Pancreas (tissue), 10 donors: Measurements from ENCODE around the gene PAMR1. TPM values are rescaled to one million over a fixed set of nuclear protein-coding genes. Genes with fewer than 3 reads are reported as not detected.

ENCODE experiments used
- ATAC-seq, 4 donors: fragments of 200-7000 bp; cut with Tn5 transposase; one replicate each; pipeline versions ENCODE4 v1.8.0 to v1.9.1; 2020; ENCODE audit warnings: mild to moderate bottlenecking in 4 of 4, moderate library complexity in 4 of 4
- DNase-seq, 6 donors: peaks; one replicate each; pipeline ENCODE4 v3.0.0-alpha.2; 2020
- FAIRE-seq: peaks from 2 replicates; lab custom pipeline; 2012; peaks lifted over from hg19 to GRCh38; lab: Jason Lieb, UNC
- H3K27ac ChIP-seq, 4 donors: fragments of 200-600 bp; sonication (generic); 1 replicate in 3 of 4; 2 replicates in 1 of 4; pipeline versions ENCODE4 v1.5.0 to v1.8.0; 2020
- H3K27me3 ChIP-seq, 4 donors: fragments of 200-600 bp; one replicate each; pipeline ENCODE4 v1.8.0; 2021
- H3K36me3 ChIP-seq, 3 donors: fragments of 200-600 bp; sonication (generic) in 1 of 3; one replicate each; pipeline versions ENCODE4 v1.5.0 to v1.8.0; 2020 to 2021
- H3K4me1 ChIP-seq, 3 donors: fragments of 200-600 bp; one replicate each; pipeline ENCODE4 v1.8.0; 2021
- H3K4me3 ChIP-seq, 4 donors: fragments of 200-600 bp; sonication (generic) in 2 of 4; one replicate each; pipeline versions ENCODE4 v1.5.0 to v1.8.0; 2020 to 2021
- H3K9me3 ChIP-seq, 4 donors: fragments of 200-600 bp; one replicate each; pipeline ENCODE4 v1.8.0; 2021
- CTCF ChIP-seq, 4 donors: fragments of 200-600 bp; sonication (generic) in 3 of 4; IDR thresholded peaks; one replicate each; pipeline versions ENCODE4 v1.5.0 to v1.8.0; 2021; ENCODE audit warnings: antibody characterized with exemption in 4 of 4
- WGBS, 2 donors: extraction: QIAGEN DNeasy Blood & Tissue Kit; methylation state at CpG; one replicate each; pipeline ENCODE4 v1.1.7; 2013; 5-methylcytosine and 5-hydroxymethylcytosine counted together
- intact Hi-C, 3 donors: fragments of 100-400 bp; cut with DNase I; formaldehyde crosslinking; loops; one replicate each; pipeline versions ENCODE4 v1.11.1 to v1.14.2; 2022
- polyA plus RNA-seq, 2 donors: library from polyadenylated mRNA; stranded (reverse); fragments of 200-250 nt; gene quantifications; one replicate each; pipeline ENCODE4 v1.2.3, GENCODE V29; 2013
- total RNA-seq, 6 donors: library from RNA; stranded (reverse); fragmentation: NEBNext Ultra II Directional in 4 of 6; extraction: Animal tissue kit (Norgen Biotek cat#: 25700) in 4 of 6; gene quantifications; one replicate each; pipeline versions ENCODE4 v1.2.1 to v1.2.4, GENCODE V29; 2021 to 2023
- donor health status: healthy with polysubstance abuse.
- donor health status: DM: no; HTN: no; CAD: no; lungs with moderate emphysema.
- donor health status: DM: no; HTN: no; CAD: no.
- donor health status: control.
- donor health status: control.
- donor health status: Bipolar disorder and iron deficiency.
- donor health status: DM: yes; HTN: yes; CAD: no.
- donor health status: DM: no; HTN: no; CAD: no.
- donor health status: DM: no; HTN: no; CAD: no.
- donor health status: DM: yes; HTN: yes; CAD: no.

PAMR1 gene
- total and polyA plus RNA-seq, 8 donors = 0.42 to 4.8 (median 1.3) TPM

- 83 to 87% methylated on average over 9 of the region's 9 CpGs for whole genome bisulfite sequencing, 2 donors
- H3K4me1 ChIP-seq = no peaks in the 10 kb centered on the region
- no peaks in the 10 kb centered on the region for H3K36me3 ChIP-seq
- H3K4me3 ChIP-seq = no peak overlapping the region
- H3K9me3 ChIP-seq = no peaks in the 10 kb centered on the region
- FAIRE-seq = no peak
- ATAC-seq = no peak
- no peaks in the 10 kb centered on the region for H3K27me3 ChIP-seq
- intact Hi-C loops = no loop called here
- TF ChIP-seq CTCF (IDR thresholded peaks at IDR 0.05) = no peak
- no peak for DNase-seq
- H3K27ac ChIP-seq = no peak overlapping the region
Measured at GRCh38 chr11:35545391-35546003, 20.1 kb upstream of the PAMR1 start.

GRCh38 chr11:35543481-35543880 is 18.1 kb upstream of the PAMR1 start:
- Histone ChIP-seq H3K27me3 (no peaks in the 10 kb centered on the region), H3K27ac (no peak overlapping the region), H3K9me3 (no peaks in the 10 kb centered on the region), H3K36me3 (no peaks in the 10 kb centered on the region), H3K4me1 (no peaks in the 10 kb centered on the region), H3K4me3 (no peak overlapping the region)
- intact Hi-C loops = no loop called here
- DNase-seq (no peak), ATAC-seq (no peak), FAIRE-seq (no peak)
- no peak for TF ChIP-seq CTCF (IDR thresholded peaks at IDR 0.05)
- WGBS, 2 donors = 78% methylated on average over 4 of the region's 4 CpGs

- no peak for TF ChIP-seq CTCF (IDR thresholded peaks at IDR 0.05)
- intact Hi-C loops = no loop called here
- Histone ChIP-seq H3K4me1 (no peaks in the 10 kb centered on the region), H3K27me3 (no peaks in the 10 kb centered on the region), H3K4me3 (no peak overlapping the region), H3K27ac (no peak overlapping the region), H3K36me3 (no peaks in the 10 kb centered on the region), H3K9me3 (no peaks in the 10 kb centered on the region)
- peak in 1 of 6 donors; percentile 28 for DNase-seq
- peak in 3 of 4 donors; percentile 57 to 73 (median 68) for ATAC-seq
- 45 to 47% methylated on average over 4 of the region's 4 CpGs for WGBS, 2 donors
- peak; percentile 77 for FAIRE-seq
Measured at GRCh38 chr11:35541621-35542375, 16.4 kb upstream of the PAMR1 start.

GRCh38 chr11:35540526-35540925 is 15.1 kb upstream of the PAMR1 start:
- Histone ChIP-seq H3K4me1 (no peaks in the 10 kb centered on the region), H3K27ac (no peak overlapping the region), H3K4me3 (no peak overlapping the region), H3K9me3 (no peaks in the 10 kb centered on the region), H3K27me3 (no peaks in the 10 kb centered on the region), H3K36me3 (no peaks in the 10 kb centered on the region)
- ATAC-seq (no peak), FAIRE-seq (no peak), DNase-seq (no peak)
- no peak for TF ChIP-seq CTCF (IDR thresholded peaks at IDR 0.05)
- WGBS, 2 donors = 84 to 92% methylated on average over 3 of the region's 3 CpGs
- intact Hi-C loops = no loop called here

- ATAC-seq = peak in 2 of 4 donors; percentile 43 to 62
Measured at GRCh38 chr11:35539781-35540281, 14.4 kb upstream of the PAMR1 start.

More at GRCh38 chr11:35539781-35540281, 14.4 kb upstream of the PAMR1 start:
- H3K27me3 ChIP-seq = no peaks in the 10 kb centered on the region
- 56 to 67% methylated on average over 7 of the region's 7 CpGs for WGBS, 2 donors
- H3K36me3 ChIP-seq = no peaks in the 10 kb centered on the region
- DNase-seq (no peak), FAIRE-seq (no peak)
- intact Hi-C loops = no loop called here
- H3K27ac ChIP-seq = no peak overlapping the region
- TF ChIP-seq CTCF (IDR thresholded peaks at IDR 0.05) = no peak
- H3K9me3 ChIP-seq = no peaks in the 10 kb centered on the region
- H3K4me3 ChIP-seq = no peak overlapping the region
- no peaks in the 10 kb centered on the region for H3K4me1 ChIP-seq
